Subcutaneous abdominal adipose tissue (tissue), 5 donors: ENCODE measurements around the gene ITGA5.

Experiments used
- H3K27ac ChIP-seq: one replicate; pipeline ENCODE4 v1.7.0; 2013; ENCODE audit warnings: low read depth, mild to moderate bottlenecking, inconsistent platforms, low read length, moderate library complexity
- H3K27me3 ChIP-seq, 5 donors: one replicate each; pipeline ENCODE4 v1.7.0; 2013; ENCODE audit warnings: low read length in 5 of 5, inconsistent platforms in 1 of 5; ENCODE audit not compliant: control insufficient read depth in 5 of 5, insufficient read depth in 4 of 5
- H3K36me3 ChIP-seq, 5 donors: one replicate each; pipeline ENCODE4 v1.7.0; 2013; ENCODE audit warnings: low read length in 5 of 5; ENCODE audit not compliant: control insufficient read depth in 5 of 5, insufficient read depth in 5 of 5
- H3K4me1 ChIP-seq, 5 donors: one replicate each; pipeline ENCODE4 v1.7.0; 2013; ENCODE audit warnings: low read length in 5 of 5, mild to moderate bottlenecking in 3 of 5, moderate library complexity in 1 of 5; ENCODE audit not compliant: control insufficient read depth in 5 of 5, insufficient read depth in 5 of 5
- H3K4me3 ChIP-seq, 5 donors: one replicate each; pipeline ENCODE4 v1.7.0; 2013; ENCODE audit warnings: low read length in 5 of 5, low read depth in 1 of 5
- H3K9ac ChIP-seq, 5 donors: one replicate each; pipeline ENCODE4 v1.7.0; 2013; ENCODE audit warnings: low read length in 5 of 5, mild to moderate bottlenecking in 4 of 5, moderate library complexity in 3 of 5
- H3K9me3 ChIP-seq, 5 donors: one replicate each; pipeline ENCODE4 v1.7.0; 2013; ENCODE audit warnings: low read length in 5 of 5; ENCODE audit not compliant: control insufficient read depth in 5 of 5
- donor health status: healthy.
- donor health status: healthy.
- donor health status: healthy.
- donor health status: healthy.
- donor health status: healthy.

Gene ITGA5

DNA sequence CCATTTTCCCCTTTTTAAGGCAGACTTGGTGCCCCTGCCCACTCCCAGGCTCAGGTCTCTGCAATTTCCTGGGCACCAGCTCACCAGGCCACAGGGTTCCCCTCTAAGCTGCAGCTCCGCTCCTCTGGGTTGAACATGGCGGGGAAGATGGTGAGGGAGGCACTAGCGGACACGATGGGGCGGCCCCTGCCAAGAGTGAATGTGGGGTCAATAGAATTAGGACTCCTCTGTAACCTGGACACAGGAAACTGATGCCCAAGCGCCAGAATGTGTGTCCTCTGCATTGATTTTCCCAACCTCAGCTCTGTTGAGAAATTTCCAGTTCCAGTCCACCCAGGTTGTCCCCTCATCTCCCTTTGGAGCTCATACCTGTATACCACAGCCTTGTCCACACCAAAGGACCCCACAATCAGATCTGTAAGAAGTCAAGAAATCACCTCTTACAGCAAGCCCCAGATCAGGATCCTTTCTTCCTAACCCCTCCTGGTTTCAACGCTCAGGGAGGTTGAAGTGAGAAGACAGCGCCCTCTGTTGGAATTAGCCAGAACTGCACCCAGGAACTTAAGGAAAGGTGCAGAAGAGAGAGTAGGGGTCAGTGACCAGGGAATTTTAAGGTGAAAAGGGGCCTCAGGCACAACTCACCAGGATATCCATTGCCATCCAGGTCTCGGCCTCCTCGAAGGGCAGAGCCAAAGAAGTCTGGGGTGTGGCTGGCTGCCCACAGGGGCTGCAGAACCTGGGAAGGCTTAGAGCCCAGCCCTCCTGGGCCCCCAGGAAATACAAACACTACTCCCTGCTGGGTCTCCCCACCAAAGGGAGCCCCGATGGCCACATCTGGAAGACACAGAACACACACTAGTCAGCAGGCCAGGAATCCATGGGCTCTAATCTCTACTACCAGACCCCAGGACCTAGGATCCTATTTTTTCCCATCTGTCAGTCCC lies 14.7 kb downstream of the ITGA5 start:
- Histone ChIP-seq H3K4me1 (peaks cover 0 to 17% (median 4%) of the 10 kb centered on the region in 5 donors), H3K4me3 (no peak overlapping the region), H3K27ac (no peak overlapping the region), H3K27me3 (no peaks in the 10 kb centered on the region), H3K36me3 (peaks cover 10 to 97% (median 96%) of the 10 kb centered on the region in 5 donors), H3K9ac (peak overlapping the region in 2 of 5 donors; percentile 26 to 38), H3K9me3 (no peaks in the 10 kb centered on the region)

DNA sequence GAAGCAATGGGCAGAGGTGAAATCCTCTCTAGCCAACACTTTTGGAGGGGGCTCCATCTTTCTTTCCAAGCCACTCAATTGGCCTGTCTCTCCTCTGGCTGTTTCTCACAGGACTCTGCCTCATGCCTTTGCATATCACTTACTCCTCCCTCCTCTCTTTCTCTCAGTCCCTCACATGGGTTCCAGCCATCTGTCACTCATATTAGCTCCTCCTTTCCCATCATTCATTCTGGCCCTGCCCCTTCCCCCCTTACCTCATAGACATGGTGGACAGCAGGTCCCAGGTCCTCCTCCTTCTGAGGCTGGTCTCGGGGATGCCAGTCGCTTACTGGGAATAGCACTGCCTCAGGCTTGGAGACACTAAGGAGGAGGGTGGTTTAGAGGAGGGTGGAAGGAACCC lies 17.9 kb downstream of the ITGA5 start:
- Histone ChIP-seq H3K4me3 (no peak overlapping the region), H3K9me3 (no peaks in the 10 kb centered on the region), H3K27me3 (no peaks in the 10 kb centered on the region), H3K9ac (no peak overlapping the region), H3K4me1 (no peaks in the 10 kb centered on the region), H3K27ac (no peak overlapping the region), H3K36me3 (peaks cover 4 to 96% (median 94%) of the 10 kb centered on the region in 5 donors)

DNA sequence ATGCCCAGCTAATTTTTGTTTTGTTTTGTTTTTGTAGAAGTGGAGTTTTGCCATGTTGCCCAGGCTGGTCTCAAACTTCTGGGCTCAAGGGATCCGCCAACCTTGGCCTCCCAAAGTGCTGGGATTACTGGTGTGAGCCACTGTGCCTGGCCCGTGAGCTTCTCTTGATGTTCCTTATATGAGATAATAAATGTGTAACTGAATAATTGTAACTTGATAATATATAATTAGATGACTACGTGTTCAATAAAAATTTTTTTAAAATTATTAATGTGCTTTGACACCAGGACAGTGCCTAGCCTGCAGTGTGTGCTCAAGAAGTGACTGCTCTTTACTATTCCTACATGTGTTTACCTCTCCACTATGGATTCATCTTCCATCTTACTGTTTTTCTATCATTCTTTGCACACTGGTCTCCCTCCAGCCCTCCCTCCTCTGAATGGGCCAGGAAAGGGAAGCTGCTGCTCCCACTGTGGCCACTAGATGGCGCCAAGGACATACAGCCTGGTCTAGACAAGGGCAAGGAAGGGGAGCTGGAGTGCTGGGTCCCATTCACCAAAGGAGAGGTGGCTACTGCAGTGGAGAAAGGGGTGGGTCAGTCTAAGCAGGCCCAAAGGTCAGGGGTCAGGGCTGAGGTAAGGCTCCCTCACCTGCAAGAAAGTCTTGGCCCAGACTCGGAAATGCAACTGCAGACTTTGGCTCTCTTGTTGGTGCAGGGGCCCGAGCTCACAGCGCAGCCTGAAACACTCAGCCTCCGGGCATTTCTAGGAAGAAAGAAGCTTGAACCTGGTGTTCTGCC lies 19.9 kb downstream of the ITGA5 start:
- Histone ChIP-seq H3K27ac (no peak overlapping the region), H3K9me3 (no peaks in the 10 kb centered on the region), H3K4me3 (no peak overlapping the region), H3K27me3 (no peaks in the 10 kb centered on the region), H3K4me1 (no peaks in the 10 kb centered on the region), H3K9ac (no peak overlapping the region), H3K36me3 (peaks cover 4 to 95% (median 89%) of the 10 kb centered on the region in 5 donors)

GRCh38 chr12:54398218-54398617 lies 20.8 kb downstream of the ITGA5 start:
- H3K27ac ChIP-seq: no peak overlapping the region
- H3K36me3 ChIP-seq: peaks cover 4 to 90% (median 82%) of the 10 kb centered on the region in 5 donors
- H3K9ac ChIP-seq: no peak overlapping the region
- no peaks in the 10 kb centered on the region for H3K27me3 ChIP-seq
- H3K9me3 ChIP-seq: no peaks in the 10 kb centered on the region
- no peak overlapping the region for H3K4me3 ChIP-seq
- peaks cover 0 to 7% (median 4%) of the 10 kb centered on the region in 5 donors for H3K4me1 ChIP-seq

GRCh38 chr12:54397157-54397556 lies 21.9 kb downstream of the ITGA5 start:
- Histone ChIP-seq H3K4me3 (no peak overlapping the region), H3K9ac (no peak overlapping the region), H3K4me1 (peaks cover 0 to 14% (median 7%) of the 10 kb centered on the region in 5 donors), H3K27me3 (no peaks in the 10 kb centered on the region), H3K27ac (no peak overlapping the region), H3K36me3 (peaks cover 4 to 84% (median 73%) of the 10 kb centered on the region in 5 donors), H3K9me3 (no peaks in the 10 kb centered on the region)

GRCh38 chr12:54395545-54395944 lies 23.5 kb downstream of the ITGA5 start:
- peaks cover 4 to 70% (median 57%) of the 10 kb centered on the region in 5 donors for H3K36me3 ChIP-seq
- H3K4me3 ChIP-seq: no peak overlapping the region
- no peak overlapping the region for H3K27ac ChIP-seq
- no peak overlapping the region for H3K9ac ChIP-seq
- no peaks in the 10 kb centered on the region for H3K9me3 ChIP-seq
- no peaks in the 10 kb centered on the region for H3K27me3 ChIP-seq
- peaks cover 0 to 22% (median 7%) of the 10 kb centered on the region in 5 donors for H3K4me1 ChIP-seq

- Histone ChIP-seq H3K4me1 (peaks cover 0 to 22% (median 10%) of the 10 kb centered on the region in 5 donors), H3K27me3 (no peaks in the 10 kb centered on the region), H3K9me3 (no peaks in the 10 kb centered on the region), H3K27ac (no peak overlapping the region), H3K9ac (no peak overlapping the region), H3K36me3 (peaks cover under 1 to 64% (median 52%) of the 10 kb centered on the region in 5 donors), H3K4me3 (no peak overlapping the region)
These were observed 24.1 kb downstream of the ITGA5 start for GRCh38 chr12:54394986-54395385.

GRCh38 chr12:54394281-54394719 lies 24.8 kb downstream of the ITGA5 start:
- Histone ChIP-seq H3K27ac (no peak overlapping the region), H3K36me3 (peaks cover 0 to 57% (median 45%) of the 10 kb centered on the region in 5 donors)

DNA sequence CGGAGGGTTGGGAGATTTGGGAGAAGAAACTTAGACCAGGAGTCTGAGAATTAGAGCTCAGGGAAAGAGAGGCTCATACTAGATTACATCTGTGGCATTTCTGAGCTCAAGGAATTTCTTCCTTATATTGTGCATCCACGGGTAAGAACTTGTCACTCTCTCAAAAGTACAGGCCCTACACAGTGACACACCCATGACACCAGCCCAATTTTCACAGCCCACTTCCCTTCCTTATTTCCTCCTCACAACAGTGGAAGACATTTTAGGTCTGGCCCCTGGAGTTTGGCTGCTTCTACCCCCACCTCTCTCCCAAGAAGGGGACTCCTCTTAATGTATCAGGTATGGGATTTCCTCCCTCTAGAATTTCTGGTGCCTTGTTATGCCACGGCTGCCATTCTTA lies 25.3 kb downstream of the ITGA5 start:
- Histone ChIP-seq H3K36me3 (peaks cover 0 to 53% (median 40%) of the 10 kb centered on the region in 5 donors), H3K27ac (no peak overlapping the region), H3K9ac (no peak overlapping the region), H3K9me3 (no peaks in the 10 kb centered on the region), H3K27me3 (no peaks in the 10 kb centered on the region), H3K4me1 (peaks cover 0 to 26% (median 10%) of the 10 kb centered on the region in 5 donors), H3K4me3 (no peak overlapping the region)

More at GRCh38 chr12:54394281-54394719, 24.8 kb downstream of the ITGA5 start:
- Histone ChIP-seq H3K4me1 (peaks cover 0 to 26% (median 10%) of the 10 kb centered on the region in 5 donors), H3K27me3 (no peaks in the 10 kb centered on the region), H3K4me3 (no peak overlapping the region), H3K9ac (no peak overlapping the region), H3K9me3 (no peaks in the 10 kb centered on the region)
